ENCODE data around the gene SLC6A13.

SLC6A13 gene

DNA sequence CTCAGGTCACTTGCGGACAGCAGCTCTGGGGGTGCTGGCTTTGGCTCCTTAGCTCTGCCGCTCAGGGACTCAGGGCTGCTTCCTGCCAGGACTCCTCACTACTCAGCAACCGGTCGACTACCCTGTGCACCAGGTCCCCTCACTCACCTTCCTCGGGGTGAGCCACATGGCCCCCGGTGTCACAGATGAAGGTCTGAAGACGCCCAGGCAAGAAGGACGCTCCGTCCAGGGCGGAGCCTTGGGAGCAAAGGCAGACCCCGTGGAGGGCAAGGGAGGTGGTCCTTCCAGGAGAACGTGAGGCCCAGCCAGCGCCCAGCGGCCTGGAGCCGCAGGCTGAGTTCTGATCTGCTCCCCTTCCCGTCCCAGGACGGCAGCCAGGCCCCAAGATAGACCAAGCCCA lies 80.7 kb downstream of the SLC6A13 start:
- no peak for TF ChIP-seq ZNF274 (IDR thresholded peaks at IDR 0.05; ENCODE audit: low read depth, low read length)
- no peak overlapping the region for H3K4me3 ChIP-seq (ENCODE audit: low read length)

DNA sequence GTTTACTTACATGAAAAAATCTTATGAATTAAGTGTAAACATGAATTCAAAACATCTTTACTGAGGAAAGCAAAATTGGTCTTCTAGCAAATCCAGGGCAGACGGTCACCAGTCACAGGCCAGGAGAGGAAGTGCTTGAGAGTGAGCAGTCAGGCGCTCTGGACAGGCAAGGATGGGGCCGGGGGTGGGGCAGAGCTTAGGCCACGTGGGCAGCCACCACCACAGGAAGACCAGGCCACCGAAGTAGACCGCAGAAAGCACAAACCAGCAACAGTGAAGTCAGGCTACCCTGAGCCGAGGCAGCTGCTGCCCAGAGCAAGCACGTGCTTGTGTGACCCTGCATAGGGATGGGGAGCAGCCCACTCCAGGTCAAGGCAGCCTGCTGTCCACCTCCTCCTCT lies 82.2 kb downstream of the SLC6A13 start:
- H3K4me3 ChIP-seq (ENCODE audit: low read length): no peak overlapping the region
- no peak for TF ChIP-seq ZNF274 (IDR thresholded peaks at IDR 0.05; ENCODE audit: low read depth, low read length)

GRCh38 chr12:179885-180284 lies 82.8 kb downstream of the SLC6A13 start:
- TF ChIP-seq ZNF274 (IDR thresholded peaks at IDR 0.05; ENCODE audit: low read depth, low read length): no peak
- no peak overlapping the region for H3K4me3 ChIP-seq (ENCODE audit: low read length)

GRCh38 chr12:179131-179884 lies 83.3 kb downstream of the SLC6A13 start:
- no peak overlapping the region for H3K4me3 ChIP-seq (ENCODE audit: low read length)
- TF ChIP-seq ZNF274 (IDR thresholded peaks at IDR 0.05; ENCODE audit: low read depth, low read length): no peak

DNA sequence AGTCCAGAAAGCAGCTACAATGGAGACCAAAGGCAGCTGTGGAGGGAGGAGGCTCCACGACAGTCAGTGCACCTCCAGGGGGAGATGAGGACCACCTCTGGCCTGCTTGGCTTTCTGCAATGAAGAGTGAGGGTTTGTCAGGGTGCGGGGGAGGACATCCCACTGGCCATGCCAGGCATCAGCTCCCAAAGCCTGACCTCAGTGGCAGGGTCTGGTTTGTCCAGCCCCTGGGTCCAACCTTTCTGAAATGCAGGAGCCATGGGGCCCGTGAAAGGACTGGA lies 83.9 kb downstream of the SLC6A13 start:
- TF ChIP-seq ZNF274 (IDR thresholded peaks at IDR 0.05; ENCODE audit: low read depth, low read length): no peak

GRCh38 chr12:177980-178828 lies 84.4 kb downstream of the SLC6A13 start:
- TF ChIP-seq ZNF274 (IDR thresholded peaks at IDR 0.05; ENCODE audit: low read depth, low read length): no peak
- H3K4me3 ChIP-seq (ENCODE audit: low read length): no peak overlapping the region

More for the DNA sequence above, 83.9 kb downstream of the SLC6A13 start:
- no peak overlapping the region for H3K4me3 ChIP-seq (ENCODE audit: low read length)

- no peak overlapping the region for H3K4me3 ChIP-seq (ENCODE audit: low read length)
- TF ChIP-seq ZNF274 (IDR thresholded peaks at IDR 0.05; ENCODE audit: low read depth, low read length): no peak
These were observed 85.2 kb downstream of the SLC6A13 start for GRCh38 chr12:177336-177979.

GRCh38 chr12:176321-177181 lies 86.1 kb downstream of the SLC6A13 start:
- no peak overlapping the region for H3K4me3 ChIP-seq (ENCODE audit: low read length)
- TF ChIP-seq ZNF274 (IDR thresholded peaks at IDR 0.05; ENCODE audit: low read depth, low read length): no peak

GRCh38 chr12:175759-176158 lies 86.9 kb downstream of the SLC6A13 start:
- H3K4me3 ChIP-seq (ENCODE audit: low read length): no peak overlapping the region

DNA sequence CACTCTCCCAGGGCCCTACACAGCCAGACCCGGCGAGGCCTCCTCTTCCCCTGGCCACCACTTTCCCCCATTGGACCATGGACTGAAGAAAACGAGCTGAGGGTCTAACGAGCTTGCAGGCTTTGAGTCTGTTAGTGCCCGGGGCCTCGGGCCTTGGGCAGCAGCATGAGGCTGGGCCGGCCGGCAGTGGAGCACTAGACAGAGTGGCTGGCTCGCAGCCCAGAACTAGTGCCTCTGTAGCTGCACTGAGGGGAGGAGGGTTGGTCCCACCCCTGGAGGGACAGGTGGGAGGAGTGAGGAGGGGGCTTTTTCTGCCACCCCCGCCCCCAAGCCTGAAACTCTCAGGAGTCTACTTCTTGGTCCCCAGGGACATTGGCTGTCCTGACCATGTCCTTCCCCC lies 87.4 kb downstream of the SLC6A13 start:
- no peak overlapping the region for H3K4me3 ChIP-seq (ENCODE audit: low read length)
- no peak for TF ChIP-seq ZNF274 (IDR thresholded peaks at IDR 0.05; ENCODE audit: low read depth, low read length)

More at GRCh38 chr12:175759-176158, 86.9 kb downstream of the SLC6A13 start:
- TF ChIP-seq ZNF274 (IDR thresholded peaks at IDR 0.05; ENCODE audit: low read depth, low read length): no peak

DNA sequence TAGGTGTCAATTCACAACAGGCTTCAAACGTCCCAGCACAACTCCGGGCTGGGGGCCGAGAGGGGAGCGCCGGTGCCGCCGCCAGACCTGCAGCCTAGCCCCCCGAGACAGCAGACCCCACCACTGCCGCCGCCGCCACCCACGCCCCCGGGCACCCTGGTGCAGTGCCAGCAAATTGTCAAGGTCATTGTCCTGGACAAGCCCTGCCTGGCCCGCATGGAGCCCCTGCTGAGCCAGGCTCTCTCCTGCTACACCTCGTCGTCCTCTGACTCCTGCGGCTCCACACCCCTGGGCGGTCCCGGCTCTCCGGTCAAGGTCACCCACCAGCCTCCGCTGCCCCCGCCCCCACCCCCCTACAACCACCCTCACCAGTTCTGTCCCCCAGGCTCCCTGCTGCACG lies 88.0 kb downstream of the SLC6A13 start:
- no peak overlapping the region for H3K4me3 ChIP-seq (ENCODE audit: low read length)
- TF ChIP-seq ZNF274 (IDR thresholded peaks at IDR 0.05; ENCODE audit: low read depth, low read length): no peak

GRCh38 chr12:174124-174523 lies 88.5 kb downstream of the SLC6A13 start:
- no peak overlapping the region for H3K4me3 ChIP-seq (ENCODE audit: low read length)
- TF ChIP-seq ZNF274 (IDR thresholded peaks at IDR 0.05; ENCODE audit: low read depth, low read length): no peak

GRCh38 chr12:172732-173161 lies 89.9 kb downstream of the SLC6A13 start:
- TF ChIP-seq ZNF274 (IDR thresholded peaks at IDR 0.05; ENCODE audit: low read depth, low read length): no peak

More at GRCh38 chr12:172732-173161, 89.9 kb downstream of the SLC6A13 start:
- H3K4me3 ChIP-seq (ENCODE audit: low read length): no peak overlapping the region

All from GM08714 (cell line).